ENCODE data around the gene DIS3L2.

Gene DIS3L2

GRCh38 chr2:231961349-231962166 lies at the start of gene DIS3L2:
TSS of gene DIS3L2 (plus strand) at chr2:231961713. CDS start at chr2:232014928, 53,215 bp downstream.
- ChIA-PET POLR2A (interaction anchor here (1.3 to 1.6 kb wide), 4 partner anchors 12 to 51 kb away, joined by 4 to 5 read pairs (median 4); no protein-coding TSS in a partner anchor), CTCF (interaction anchor here (0.6 kb wide), 1 partner anchor 85 kb away, joined by 3 read pairs; no protein-coding TSS in a partner anchor)
- peak; percentile 78 for DNase-seq (ENCODE audit: extremely low spot score)
- TF ChIP-seq NFRKB (IDR thresholded peaks at IDR 0.05) (no peak), FOXK2 (IDR thresholded peaks at IDR 0.05) (no peak), ZNF384 (IDR thresholded peaks at IDR 0.05) (no peak), FOXM1 (IDR thresholded peaks at IDR 0.05; ENCODE audit: borderline replicate concordance) (no peak), ELF4 (IDR thresholded peaks at IDR 0.05) (peak; percentile 67; the same call in 1 of the 2 replicates), L3MBTL2 (conservative IDR thresholded peaks at IDR 0.05) (peak; percentile 76), SUZ12 (IDR thresholded peaks at IDR 0.05) (no peak)

- ChIA-PET CTCF (no interaction called here), POLR2A (no interaction called here)
- TF ChIP-seq SUZ12 (IDR thresholded peaks at IDR 0.05) (no peak), BHLHE40 (IDR thresholded peaks at IDR 0.05; ENCODE audit: borderline replicate concordance) (no peak), ZNF384 (IDR thresholded peaks at IDR 0.05) (no peak), ELF4 (IDR thresholded peaks at IDR 0.05) (no peak), L3MBTL2 (conservative IDR thresholded peaks at IDR 0.05) (no peak), NFRKB (IDR thresholded peaks at IDR 0.05) (no peak), FOXA1 (IDR thresholded peaks at IDR 0.05) (no peak), LEF1 (IDR thresholded peaks at IDR 0.05; ENCODE audit: borderline replicate concordance) (no peak)
- DNase-seq (ENCODE audit: extremely low spot score) = no peak
Observed at GRCh38 chr2:231914077-231914690, 47.3 kb upstream of the DIS3L2 start.

- no peak for TF ChIP-seq TARDBP (IDR thresholded peaks at IDR 0.05)
- no peak for TF ChIP-seq FOXA1 (IDR thresholded peaks at IDR 0.05)
- TF ChIP-seq L3MBTL2 (conservative IDR thresholded peaks at IDR 0.05) = no peak
- no peak for TF ChIP-seq SP1 (IDR thresholded peaks at IDR 0.05)
- TF ChIP-seq CTBP1 (IDR thresholded peaks at IDR 0.05; ENCODE audit: borderline replicate concordance) = no peak
- no peak for TF ChIP-seq FOXK2 (IDR thresholded peaks at IDR 0.05)
- no peak for TF ChIP-seq ELF4 (IDR thresholded peaks at IDR 0.05)
- CTCF ChIA-PET = interaction anchor here (0.6 to 1.1 kb wide), 3 partner anchors 13 to 608 kb away, joined by 3 to 4 read pairs (median 3); no protein-coding TSS in a partner anchor
- DNase-seq (ENCODE audit: extremely low spot score) = no peak
- POLR2A ChIA-PET = no interaction called here
Observed at GRCh38 chr2:231917280-231918066, 44.0 kb upstream of the DIS3L2 start.

GRCh38 chr2:231918501-231919330 lies 42.8 kb upstream of the DIS3L2 start:
- TF ChIP-seq L3MBTL2 (conservative IDR thresholded peaks at IDR 0.05) = no peak
- TF ChIP-seq SUZ12 (IDR thresholded peaks at IDR 0.05) = no peak
- no peak for TF ChIP-seq SP1 (IDR thresholded peaks at IDR 0.05)
- TF ChIP-seq HDGF (IDR thresholded peaks at IDR 0.05; ENCODE audit: borderline replicate concordance) = no peak
- TF ChIP-seq FOXA1 (IDR thresholded peaks at IDR 0.05) = no peak
- no peak for TF ChIP-seq TARDBP (IDR thresholded peaks at IDR 0.05)
- no peak for TF ChIP-seq PKNOX1 (IDR thresholded peaks at IDR 0.05)
- no peak for TF ChIP-seq LEF1 (IDR thresholded peaks at IDR 0.05; ENCODE audit: borderline replicate concordance)
- TF ChIP-seq BHLHE40 (IDR thresholded peaks at IDR 0.05; ENCODE audit: borderline replicate concordance) = no peak
- no peak for DNase-seq (ENCODE audit: extremely low spot score)
- ChIA-PET POLR2A (no interaction called here), CTCF (interaction anchor here (0.5 kb wide), 1 partner anchor 207 kb away, joined by 3 read pairs; no protein-coding TSS in a partner anchor)

GRCh38 chr2:231919341-231920035 lies 42.0 kb upstream of the DIS3L2 start:
- ChIA-PET CTCF (no interaction called here), POLR2A (no interaction called here)
- DNase-seq (ENCODE audit: extremely low spot score) = no peak
- no peak for TF ChIP-seq L3MBTL2 (conservative IDR thresholded peaks at IDR 0.05)

- ChIA-PET POLR2A (no interaction called here), CTCF (interaction anchor here (0.6 to 1.9 kb wide), 2 partner anchors 10 to 265 kb away, joined by 4 to 7 read pairs; no protein-coding TSS in a partner anchor)
- no peak for TF ChIP-seq ELF4 (IDR thresholded peaks at IDR 0.05)
- TF ChIP-seq PKNOX1 (IDR thresholded peaks at IDR 0.05) = no peak
- no peak for TF ChIP-seq L3MBTL2 (conservative IDR thresholded peaks at IDR 0.05)
- no peak for TF ChIP-seq TARDBP (IDR thresholded peaks at IDR 0.05)
- no peak for TF ChIP-seq NFRKB (IDR thresholded peaks at IDR 0.05)
- TF ChIP-seq FOXK2 (IDR thresholded peaks at IDR 0.05) = no peak
- no peak for TF ChIP-seq SP1 (IDR thresholded peaks at IDR 0.05)
- no peak for TF ChIP-seq HDGF (IDR thresholded peaks at IDR 0.05; ENCODE audit: borderline replicate concordance)
- no peak for TF ChIP-seq ARNT (IDR thresholded peaks at IDR 0.05)
- no peak for TF ChIP-seq ZNF384 (IDR thresholded peaks at IDR 0.05)
- no peak for TF ChIP-seq LEF1 (IDR thresholded peaks at IDR 0.05; ENCODE audit: borderline replicate concordance)
- TF ChIP-seq SUZ12 (IDR thresholded peaks at IDR 0.05) = no peak
- no peak for DNase-seq (ENCODE audit: extremely low spot score)
Observed at GRCh38 chr2:231920366-231920765, 41.1 kb upstream of the DIS3L2 start.

Measured in HEK293T (cell line).